OCI-LY7 (cell line): Measurements from ENCODE around the gene ARFIP2. TPM values are rescaled to one million over a fixed set of nuclear protein-coding genes. Genes with fewer than 3 reads are reported as not detected.

Source experiments
- BruUV-seq: library from RNA; stranded (reverse); fragments of 400-500 nt; replicated peaks from 2 replicates; lab custom pipeline; 2021; lab: Mats Ljungman, UMichigan
- CTCF ChIA-PET: fragments of 300-600 bp; sonication (Branson Sonifier 250); formaldehyde crosslinking; loops from one replicate; lab custom pipeline; 2022; ENCODE audit warnings: antibody characterized with exemption; ENCODE audit not compliant: unreplicated experiment; lab: Charles Lee
- POLR2A ChIA-PET: fragments of 300-600 bp; sonication (Branson Sonifier 250); formaldehyde crosslinking; loops from one replicate; lab custom pipeline; 2022; ENCODE audit warnings: antibody characterized with exemption; lab: Charles Lee
- DNase-seq: peaks from one replicate; pipeline ENCODE4 v3.0.0-alpha.2; 2015; ENCODE audit warnings: low spot score
- H2AFZ ChIP-seq: fragments of 200-600 bp; sonication (generic), shearing (Covaris generic); 2 replicates; pipeline ENCODE4 v1.6.1; 2014; ENCODE audit warnings: mild to moderate bottlenecking, antibody characterized with exemption, low read length, moderate library complexity
- H3K27ac ChIP-seq: fragments of 200-600 bp; sonication (generic); 2 replicates; pipeline ENCODE4 v1.5.1; 2014; ENCODE audit warnings: mixed run types, low read depth, mild to moderate bottlenecking, moderate library complexity, low read length, inconsistent platforms; ENCODE audit not compliant: poor library complexity, severe bottlenecking
- H3K36me3 ChIP-seq: fragments of 200-600 bp; sonication (generic); 2 replicates; pipeline ENCODE4 v1.6.1; 2014; ENCODE audit warnings: mild to moderate bottlenecking, antibody characterized with exemption, low read length, moderate library complexity, mixed read lengths; ENCODE audit not compliant: insufficient read depth
- H3K4me1 ChIP-seq: fragments of 200-600 bp; sonication (generic); 2 replicates; pipeline ENCODE4 v1.5.1; 2014; ENCODE audit warnings: mild to moderate bottlenecking, low read length; ENCODE audit not compliant: insufficient read depth, poor library complexity, severe bottlenecking
- H3K4me2 ChIP-seq: fragments of 200-600 bp; sonication (generic); 2 replicates; pipeline ENCODE4 v1.6.1; 2014; ENCODE audit warnings: mild to moderate bottlenecking, low read length
- H3K4me3 ChIP-seq: fragments of 200-600 bp; sonication (generic); 2 replicates; pipeline ENCODE4 v1.5.1; 2014; ENCODE audit warnings: mild to moderate bottlenecking, low read depth, low read length; ENCODE audit not compliant: poor library complexity, severe bottlenecking
- H3K79me2 ChIP-seq: fragments of 200-600 bp; sonication (generic); 2 replicates; pipeline ENCODE4 v1.6.1; 2016; ENCODE audit warnings: low read depth, mild to moderate bottlenecking, low read length, moderate library complexity, mixed read lengths; ENCODE audit not compliant: insufficient read depth
- H3K9me2 ChIP-seq: fragments of 200-600 bp; sonication (generic); 2 replicates; pipeline ENCODE4 v1.6.1; 2016; ENCODE audit warnings: mild to moderate bottlenecking, low read length, mixed read lengths; ENCODE audit not compliant: insufficient read depth
- H3K9me3 ChIP-seq: fragments of 200-600 bp; sonication (generic); 2 replicates; pipeline ENCODE4 v1.6.1; 2014; ENCODE audit warnings: mild to moderate bottlenecking, mixed run types, low read length, mixed read lengths
- H4K20me1 ChIP-seq: fragments of 200-600 bp; sonication (generic); 2 replicates; pipeline ENCODE4 v1.6.1; 2014; ENCODE audit warnings: mild to moderate bottlenecking, antibody characterized with exemption, low read length, moderate library complexity, mixed read lengths; ENCODE audit not compliant: insufficient read depth
- EZH2phosphoT487 ChIP-seq: fragments of 200-600 bp; sonication (generic); IDR thresholded peaks from 2 replicates; pipeline ENCODE4 v1.6.1; 2018; ENCODE audit warnings: low read depth, borderline replicate concordance, mild to moderate bottlenecking, mixed run types, antibody characterized with exemption, low read length, moderate library complexity, mixed read lengths
- intact Hi-C: fragments of 100-400 bp; cut with micrococcal nuclease; formaldehyde crosslinking; loops from one replicate; pipeline ENCODE4 v1.10.0; 2022; ENCODE audit not compliant: unreplicated experiment
- total RNA-seq, 2 experiments: library from RNA; depleted of rRNA in 1 of 2; stranded (reverse); fragments of >200 nt in 1 of 2; shearing (Covaris generic) in 1 of 2; gene quantifications; 2 replicates each; pipeline ENCODE4 v1.2.3, GENCODE V29; 2014 to 2022
- TF ChIP-seq, protein P1 (sequence below): fragments of 200-600 bp; sonication (generic); conservative IDR thresholded peaks from 2 replicates; pipeline ENCODE4 v1.5.1; 2014; ENCODE audit warnings: mild to moderate bottlenecking, antibody characterized with exemption, low read length, moderate library complexity, mixed read lengths

Gene ARFIP2
- total RNA-seq, 2 experiments from 2014 or later, result 40.7 to 49.0 TPM

DNA sequence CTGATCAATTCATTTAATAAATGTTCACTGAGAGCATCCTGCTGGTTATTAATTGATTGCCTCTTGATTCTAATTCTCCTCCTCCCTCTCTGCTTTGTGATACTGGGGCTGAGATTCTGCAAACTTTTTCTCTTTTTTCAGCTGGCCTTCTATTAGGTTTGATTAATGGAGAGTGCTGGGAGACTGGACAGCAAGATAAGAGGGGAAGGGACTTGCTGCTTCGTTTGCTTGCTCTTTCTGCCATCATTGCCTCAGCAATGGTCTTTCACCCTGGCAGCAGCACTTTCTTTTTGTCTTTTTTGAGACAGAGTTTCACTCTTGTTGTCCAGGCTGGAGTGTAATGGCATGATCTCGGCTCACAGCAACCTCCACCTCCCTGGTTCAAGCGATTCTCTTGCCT is 23.0 kb upstream of the ARFIP2 start:
- H3K4me1 ChIP-seq, result no peaks in the 10 kb centered on the region
- intact Hi-C loops, result loop anchor here (2.0 kb wide), 1 partner anchor 61 kb away; no protein-coding TSS in a partner anchor
- peaks cover 33% of the 10 kb centered on the region; the same call in 1 of the 2 replicates for H3K36me3 ChIP-seq
- no TSS peak for BruUV-seq
- ChIA-PET POLR2A (interaction anchor here (1.0 to 1.8 kb wide), 4 partner anchors 10 to 125 kb away, joined by 3 to 5 read pairs (median 3); partner anchors contain the start of gene TIMM10B), CTCF (interaction anchor here (3.1 kb wide), 1 partner anchor 126 kb away, joined by 26 read pairs; no protein-coding TSS in a partner anchor)
- H2AFZ ChIP-seq, result no peak overlapping the region
- no peaks in the 10 kb centered on the region for H3K79me2 ChIP-seq
- DNase-seq, result no peak
- H4K20me1 ChIP-seq, result no peaks in the 10 kb centered on the region
- no peak overlapping the region for H3K4me3 ChIP-seq
- H3K4me2 ChIP-seq, result no peak overlapping the region
- H3K9me2 ChIP-seq, result no peaks in the 10 kb centered on the region
- H3K27ac ChIP-seq, result no peak overlapping the region
- TF ChIP-seq, protein P1, sequence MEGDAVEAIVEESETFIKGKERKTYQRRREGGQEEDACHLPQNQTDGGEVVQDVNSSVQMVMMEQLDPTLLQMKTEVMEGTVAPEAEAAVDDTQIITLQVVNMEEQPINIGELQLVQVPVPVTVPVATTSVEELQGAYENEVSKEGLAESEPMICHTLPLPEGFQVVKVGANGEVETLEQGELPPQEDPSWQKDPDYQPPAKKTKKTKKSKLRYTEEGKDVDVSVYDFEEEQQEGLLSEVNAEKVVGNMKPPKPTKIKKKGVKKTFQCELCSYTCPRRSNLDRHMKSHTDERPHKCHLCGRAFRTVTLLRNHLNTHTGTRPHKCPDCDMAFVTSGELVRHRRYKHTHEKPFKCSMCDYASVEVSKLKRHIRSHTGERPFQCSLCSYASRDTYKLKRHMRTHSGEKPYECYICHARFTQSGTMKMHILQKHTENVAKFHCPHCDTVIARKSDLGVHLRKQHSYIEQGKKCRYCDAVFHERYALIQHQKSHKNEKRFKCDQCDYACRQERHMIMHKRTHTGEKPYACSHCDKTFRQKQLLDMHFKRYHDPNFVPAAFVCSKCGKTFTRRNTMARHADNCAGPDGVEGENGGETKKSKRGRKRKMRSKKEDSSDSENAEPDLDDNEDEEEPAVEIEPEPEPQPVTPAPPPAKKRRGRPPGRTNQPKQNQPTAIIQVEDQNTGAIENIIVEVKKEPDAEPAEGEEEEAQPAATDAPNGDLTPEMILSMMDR, result no peak
- TF ChIP-seq EZH2phosphoT487, result no peak
- no peaks in the 10 kb centered on the region for H3K9me3 ChIP-seq

DNA sequence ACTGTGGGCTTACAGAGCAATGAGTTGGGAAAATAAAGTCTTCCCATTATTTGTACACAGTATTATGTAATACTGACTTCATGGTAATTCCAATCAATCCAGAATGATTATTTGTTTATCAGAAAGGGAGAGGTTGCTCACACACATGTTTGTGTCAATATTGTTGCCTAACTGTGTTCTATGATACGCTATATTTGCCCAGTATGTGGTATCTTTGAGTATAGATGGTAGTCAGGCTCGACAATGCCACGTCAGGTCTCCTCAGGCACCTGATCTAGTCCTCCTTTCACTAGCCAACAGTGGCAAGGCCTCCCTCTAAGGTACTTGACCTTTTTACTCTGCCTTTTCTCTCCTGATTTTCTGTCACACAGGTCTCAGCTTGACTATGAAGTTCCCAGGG is 21.3 kb upstream of the ARFIP2 start:
- H3K4me1 ChIP-seq, result no peaks in the 10 kb centered on the region
- H2AFZ ChIP-seq, result no peak overlapping the region
- TF ChIP-seq, protein P1, result no peak
- TF ChIP-seq EZH2phosphoT487, result no peak
- no peak overlapping the region for H3K4me3 ChIP-seq
- no peaks in the 10 kb centered on the region for H3K9me2 ChIP-seq
- peaks cover 45% of the 10 kb centered on the region; the same call in 1 of the 2 replicates for H3K36me3 ChIP-seq
- intact Hi-C loops, result no loop called here
- H3K4me2 ChIP-seq, result no peak overlapping the region
- no peak for DNase-seq
- no peaks in the 10 kb centered on the region for H4K20me1 ChIP-seq
- H3K27ac ChIP-seq, result no peak overlapping the region
- ChIA-PET CTCF (no interaction called here), POLR2A (no interaction called here)
- no peaks in the 10 kb centered on the region for H3K9me3 ChIP-seq
- H3K79me2 ChIP-seq, result no peaks in the 10 kb centered on the region
- no TSS peak for BruUV-seq

DNA sequence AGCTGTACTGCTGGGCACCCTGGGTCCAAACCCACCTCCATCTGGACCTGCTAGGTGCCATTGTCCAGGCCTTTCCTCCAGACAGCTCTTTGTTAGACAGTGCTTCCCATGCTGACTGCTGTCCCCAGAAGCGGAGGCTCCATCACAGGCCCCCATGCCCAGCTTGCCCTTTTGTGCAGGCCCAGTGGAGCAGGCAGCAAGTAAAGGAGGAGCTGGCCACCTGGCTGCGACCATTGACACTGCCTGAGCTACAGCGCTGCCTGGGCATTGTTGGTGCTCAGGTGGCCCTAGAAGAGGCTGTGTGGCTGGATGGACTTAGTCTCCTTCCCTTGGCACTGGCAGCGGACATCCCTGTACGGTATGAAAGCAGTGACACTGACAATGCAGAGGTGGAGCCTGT is 17.4 kb upstream of the ARFIP2 start:
- no TSS peak for BruUV-seq
- peaks cover 53% of the 10 kb centered on the region; the same call in 1 of the 2 replicates for H3K36me3 ChIP-seq
- no peaks in the 10 kb centered on the region for H3K79me2 ChIP-seq
- TF ChIP-seq EZH2phosphoT487, result no peak
- no peaks in the 10 kb centered on the region for H3K9me2 ChIP-seq
- intact Hi-C loops, result no loop called here
- no peak overlapping the region for H3K4me2 ChIP-seq
- CTCF ChIA-PET, result interaction anchor here (0.5 kb wide), 1 partner anchor 494 kb away, joined by 3 read pairs; no protein-coding TSS in a partner anchor
- no peaks in the 10 kb centered on the region for H3K9me3 ChIP-seq
- H2AFZ ChIP-seq, result no peak overlapping the region
- H4K20me1 ChIP-seq, result no peaks in the 10 kb centered on the region; the same call in 1 of the 2 replicates
- H3K27ac ChIP-seq, result no peak overlapping the region
- POLR2A ChIA-PET, result interaction anchor here (0.8 to 1.3 kb wide), 3 partner anchors 8 to 27 kb away, joined by 4 to 6 read pairs (median 5); no protein-coding TSS in a partner anchor
- no peak for DNase-seq
- no peaks in the 10 kb centered on the region for H3K4me1 ChIP-seq
- no peak overlapping the region for H3K4me3 ChIP-seq
